Measurements from ENCODE around the gene TBC1D4.

TBC1D4 gene

DNA sequence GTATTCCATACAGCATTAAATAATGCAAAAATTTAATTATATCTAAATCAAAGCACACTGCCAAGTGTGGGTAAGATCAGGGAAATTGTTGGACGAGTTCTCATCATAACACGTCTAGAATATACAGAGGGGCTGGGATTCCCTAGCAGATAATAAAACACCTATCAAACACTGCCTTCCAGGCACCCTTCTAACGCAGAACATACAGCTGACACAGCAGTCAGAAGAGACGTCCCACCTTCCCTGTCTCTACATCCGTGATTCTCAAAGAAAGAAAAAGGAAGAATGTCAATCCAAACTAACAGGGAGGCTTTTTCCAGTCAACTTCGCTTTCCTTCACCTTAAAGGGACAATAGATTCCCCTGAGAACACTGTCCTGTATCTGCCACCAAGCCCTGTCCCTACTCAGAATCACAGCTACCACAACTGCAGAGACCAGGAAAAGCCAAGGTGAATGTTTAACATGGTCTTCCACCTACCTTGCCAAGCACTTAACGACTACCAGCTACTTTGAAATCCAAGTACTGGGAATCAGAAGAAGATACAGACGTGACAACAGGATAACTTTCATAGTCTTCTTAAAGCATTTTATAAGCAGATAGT lies 38.5 kb downstream of the TBC1D4 start:
- TF ChIP-seq, protein P1, sequence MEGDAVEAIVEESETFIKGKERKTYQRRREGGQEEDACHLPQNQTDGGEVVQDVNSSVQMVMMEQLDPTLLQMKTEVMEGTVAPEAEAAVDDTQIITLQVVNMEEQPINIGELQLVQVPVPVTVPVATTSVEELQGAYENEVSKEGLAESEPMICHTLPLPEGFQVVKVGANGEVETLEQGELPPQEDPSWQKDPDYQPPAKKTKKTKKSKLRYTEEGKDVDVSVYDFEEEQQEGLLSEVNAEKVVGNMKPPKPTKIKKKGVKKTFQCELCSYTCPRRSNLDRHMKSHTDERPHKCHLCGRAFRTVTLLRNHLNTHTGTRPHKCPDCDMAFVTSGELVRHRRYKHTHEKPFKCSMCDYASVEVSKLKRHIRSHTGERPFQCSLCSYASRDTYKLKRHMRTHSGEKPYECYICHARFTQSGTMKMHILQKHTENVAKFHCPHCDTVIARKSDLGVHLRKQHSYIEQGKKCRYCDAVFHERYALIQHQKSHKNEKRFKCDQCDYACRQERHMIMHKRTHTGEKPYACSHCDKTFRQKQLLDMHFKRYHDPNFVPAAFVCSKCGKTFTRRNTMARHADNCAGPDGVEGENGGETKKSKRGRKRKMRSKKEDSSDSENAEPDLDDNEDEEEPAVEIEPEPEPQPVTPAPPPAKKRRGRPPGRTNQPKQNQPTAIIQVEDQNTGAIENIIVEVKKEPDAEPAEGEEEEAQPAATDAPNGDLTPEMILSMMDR (conservative IDR thresholded peaks at IDR 0.05; ENCODE audit: low read length) = no peak
- TF ChIP-seq EZH2phosphoT487 (IDR thresholded peaks at IDR 0.05; ENCODE audit: borderline replicate concordance) = no peak
- H3K9ac ChIP-seq (ENCODE audit: low read depth, low read length, poor library complexity, severe bottlenecking) = no peak overlapping the region
- H3K4me1 ChIP-seq (ENCODE audit: insufficient read depth, low read length, poor library complexity, severe bottlenecking) = peaks cover 11% of the 10 kb centered on the region
- no peak overlapping the region for H3K4me2 ChIP-seq (ENCODE audit: low read depth, low read length, poor library complexity, severe bottlenecking)
- no peaks in the 10 kb centered on the region for H3K9me3 ChIP-seq (ENCODE audit: insufficient read depth, low read depth, low read length)
- H3K79me2 ChIP-seq (ENCODE audit: insufficient read depth, low read length) = no peaks in the 10 kb centered on the region; the same call in 1 of the 2 replicates
- no peak overlapping the region for H3K4me3 ChIP-seq (ENCODE audit: low read length, poor library complexity, severe bottlenecking)
- H3K36me3 ChIP-seq (ENCODE audit: insufficient read depth, low read length) = no peaks in the 10 kb centered on the region
- no peaks in the 10 kb centered on the region for H3F3A ChIP-seq (ENCODE audit: low read depth)
- no peaks in the 10 kb centered on the region for H4K20me1 ChIP-seq (ENCODE audit: insufficient read depth, low read length, poor library complexity, severe bottlenecking)
- H2AFZ ChIP-seq (ENCODE audit: low read length) = no peak overlapping the region
- H3K9me2 ChIP-seq (replicated peaks; ENCODE audit: low read depth, low read length) = no peaks in the 10 kb centered on the region
- no peaks in the 10 kb centered on the region for H3K27me3 ChIP-seq (ENCODE audit: insufficient read depth, low read length, poor library complexity, severe bottlenecking)

DNA sequence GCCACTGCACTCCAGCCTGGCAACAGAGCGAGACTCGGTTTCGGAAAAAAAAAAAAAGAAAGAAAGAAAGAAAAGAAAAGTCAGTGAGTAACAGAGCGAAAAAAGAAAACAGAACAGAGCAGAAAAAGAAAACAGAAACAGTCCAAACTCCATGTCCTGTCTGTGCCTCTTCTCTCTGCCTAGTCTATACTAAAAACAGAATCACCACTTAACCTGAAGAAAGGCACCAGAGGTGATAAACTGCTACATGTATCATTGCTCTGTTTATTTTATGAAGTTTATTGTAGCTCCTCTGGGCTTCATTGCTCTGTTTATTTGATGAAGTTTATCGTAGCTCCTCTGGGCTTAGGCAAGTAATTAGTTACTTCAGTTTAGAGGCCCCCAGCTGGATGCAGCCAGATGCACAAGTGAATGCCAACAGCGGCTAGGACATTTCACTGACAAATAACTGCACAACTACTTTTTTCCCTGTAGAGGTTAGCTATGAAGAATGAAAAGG lies 39.2 kb downstream of the TBC1D4 start:
- H3K4me1 ChIP-seq (ENCODE audit: insufficient read depth, low read length, poor library complexity, severe bottlenecking) = peaks cover 18% of the 10 kb centered on the region
- H3K4me3 ChIP-seq (ENCODE audit: low read length, poor library complexity, severe bottlenecking) = no peak overlapping the region
- no peaks in the 10 kb centered on the region for H3K27me3 ChIP-seq (ENCODE audit: insufficient read depth, low read length, poor library complexity, severe bottlenecking)
- H4K20me1 ChIP-seq (ENCODE audit: insufficient read depth, low read length, poor library complexity, severe bottlenecking) = no peaks in the 10 kb centered on the region
- no peaks in the 10 kb centered on the region; the same call in 1 of the 2 replicates for H3K79me2 ChIP-seq (ENCODE audit: insufficient read depth, low read length)
- no peaks in the 10 kb centered on the region for H3K36me3 ChIP-seq (ENCODE audit: insufficient read depth, low read length)
- no peak overlapping the region for H3K9ac ChIP-seq (ENCODE audit: low read depth, low read length, poor library complexity, severe bottlenecking)
- H3K4me2 ChIP-seq (ENCODE audit: low read depth, low read length, poor library complexity, severe bottlenecking) = no peak overlapping the region
- H3K9me2 ChIP-seq (replicated peaks; ENCODE audit: low read depth, low read length) = no peaks in the 10 kb centered on the region
- no peaks in the 10 kb centered on the region for H3K9me3 ChIP-seq (ENCODE audit: insufficient read depth, low read depth, low read length)
- no peaks in the 10 kb centered on the region for H3F3A ChIP-seq (ENCODE audit: low read depth)
- H2AFZ ChIP-seq (ENCODE audit: low read length) = no peak overlapping the region
- TF ChIP-seq, protein P1 (conservative IDR thresholded peaks at IDR 0.05; ENCODE audit: low read length) = no peak
- no peak for TF ChIP-seq EZH2phosphoT487 (IDR thresholded peaks at IDR 0.05; ENCODE audit: borderline replicate concordance)

GRCh38 chr13:75440100-75440499 lies 41.9 kb downstream of the TBC1D4 start:
- TF ChIP-seq EZH2phosphoT487 (IDR thresholded peaks at IDR 0.05; ENCODE audit: borderline replicate concordance) = no peak
- TF ChIP-seq, protein P1 (conservative IDR thresholded peaks at IDR 0.05; ENCODE audit: low read length) = no peak
- Histone ChIP-seq H3K9me3 (ENCODE audit: insufficient read depth, low read depth, low read length) (peaks cover 5% of the 10 kb centered on the region; the same call in 1 of the 2 replicates), H3K9me2 (replicated peaks; ENCODE audit: low read depth, low read length) (no peaks in the 10 kb centered on the region), H3K27me3 (ENCODE audit: insufficient read depth, low read length, poor library complexity, severe bottlenecking) (no peaks in the 10 kb centered on the region), H3F3A (ENCODE audit: low read depth) (no peaks in the 10 kb centered on the region), H3K36me3 (ENCODE audit: insufficient read depth, low read length) (no peaks in the 10 kb centered on the region), H2AFZ (ENCODE audit: low read length) (no peak overlapping the region), H3K9ac (ENCODE audit: low read depth, low read length, poor library complexity, severe bottlenecking) (no peak overlapping the region), H3K79me2 (ENCODE audit: insufficient read depth, low read length) (0 out of 2 replicates have a peak, but pooled peaks cover 9% of the 10 kb centered on the region), H4K20me1 (ENCODE audit: insufficient read depth, low read length, poor library complexity, severe bottlenecking) (no peaks in the 10 kb centered on the region), H3K4me1 (ENCODE audit: insufficient read depth, low read length, poor library complexity, severe bottlenecking) (peaks cover 26% of the 10 kb centered on the region), H3K4me2 (ENCODE audit: low read depth, low read length, poor library complexity, severe bottlenecking) (no peak overlapping the region), H3K4me3 (ENCODE audit: low read length, poor library complexity, severe bottlenecking) (no peak overlapping the region)
